HG02623 (cell line): ENCODE results near the gene DPYSL5.
"Not testable (repeated sequence)": the region's sequence is repeated elsewhere in the genome, so short reads cannot be mapped to it uniquely, and the experiment has no call there.

Source experiments
- ATAC-seq: cut with Tn5 transposase; IDR thresholded peaks from one replicate; pipeline ENCODE4 v1.9.1; 2021; ENCODE audit warnings: moderate library complexity; ENCODE audit not compliant: unreplicated experiment

The DPYSL5 gene

GRCh38 chr2:26873286-26873983 is 25.5 kb downstream of the DPYSL5 start:
- no peak for ATAC-seq

GRCh38 chr2:26874514-26874913 is 26.6 kb downstream of the DPYSL5 start:
- no peak for ATAC-seq

- no peak for ATAC-seq
Observed at GRCh38 chr2:26875065-26875634, 27.2 kb downstream of the DPYSL5 start.

- ATAC-seq: no peak
Observed at GRCh38 chr2:26875808-26876207, 27.9 kb downstream of the DPYSL5 start.

GRCh38 chr2:26876260-26876659 is 28.3 kb downstream of the DPYSL5 start:
- no peak for ATAC-seq

GRCh38 chr2:26877276-26877675 is 29.3 kb downstream of the DPYSL5 start:
- no peak for ATAC-seq

- ATAC-seq: no peak
Observed at GRCh38 chr2:26880161-26880560, 32.2 kb downstream of the DPYSL5 start.

- ATAC-seq: no peak
Observed at GRCh38 chr2:26880910-26881435, 33.0 kb downstream of the DPYSL5 start.

- not testable (repeated sequence) for ATAC-seq
Observed at GRCh38 chr2:26882220-26882619, 34.3 kb downstream of the DPYSL5 start.

GRCh38 chr2:26883956-26884355 is 36.0 kb downstream of the DPYSL5 start:
- no peak for ATAC-seq

- ATAC-seq: no peak
Observed at GRCh38 chr2:26884486-26884885, 36.6 kb downstream of the DPYSL5 start.

- no peak for ATAC-seq
Observed at GRCh38 chr2:26885651-26886329, 37.9 kb downstream of the DPYSL5 start.

GRCh38 chr2:26886736-26887135 is 38.8 kb downstream of the DPYSL5 start:
- ATAC-seq: no peak

- no peak for ATAC-seq
Observed at GRCh38 chr2:26887151-26887550, 39.2 kb downstream of the DPYSL5 start.

GRCh38 chr2:26889796-26890195 is 41.9 kb downstream of the DPYSL5 start:
- no peak for ATAC-seq

GRCh38 chr2:26890341-26891000 is 42.5 kb downstream of the DPYSL5 start:
- ATAC-seq: no peak

GRCh38 chr2:26892133-26892532 is 44.2 kb downstream of the DPYSL5 start:
- ATAC-seq: no peak

- ATAC-seq: no peak
Observed at GRCh38 chr2:26892922-26893524, 45.1 kb downstream of the DPYSL5 start.

- ATAC-seq: no peak
Observed at GRCh38 chr2:26894136-26894535, 46.2 kb downstream of the DPYSL5 start.

GRCh38 chr2:26897807-26898479 is 50.0 kb downstream of the DPYSL5 start:
- no peak for ATAC-seq
